MM.1S (cell line): ENCODE data around the gene MAD1L1.

Experiments
- CTCF ChIP-seq: fragments of 300-600 bp; sonication (generic); IDR thresholded peaks from 2 replicates; pipeline ENCODE4 v1.5.1; 2016; ENCODE audit warnings: antibody characterized with exemption, low read length, mixed read lengths
- EZH2 ChIP-seq: fragments of 300-600 bp; sonication (generic); optimal IDR thresholded peaks from 2 replicates; pipeline ENCODE3; 2017; ENCODE audit warnings: low read depth, mild to moderate bottlenecking, antibody characterized with exemption, low read length, mixed read lengths
- EZH2phosphoT487 ChIP-seq: fragments of 300-600 bp; sonication (generic); IDR thresholded peaks from 2 replicates; pipeline ENCODE4 v1.6.1; 2018; ENCODE audit warnings: antibody characterized with exemption, low read length

GRCh38 chr7:1857487-1858421, 375.0 kb downstream of the MAD1L1 start:
- TF ChIP-seq EZH2 (no peak), CTCF (no peak), EZH2phosphoT487 (no peak)
